Measurements from ENCODE around the gene YWHAH.

Gene YWHAH

GRCh38 chr22:31923747-31924146 is 20.6 kb upstream of the YWHAH start:
- TF ChIP-seq ZNF560 (tag by site-specific recombination; IDR thresholded peaks at IDR 0.05; ENCODE audit: borderline replicate concordance) (no peak), ZNF623 (tag by site-specific recombination; IDR thresholded peaks at IDR 0.05) (no peak), MYNN (tag by site-specific recombination; IDR thresholded peaks at IDR 0.05; ENCODE audit: borderline replicate concordance) (no peak)
- CTCF ChIA-PET, result no interaction called here
- no peaks in the 10 kb centered on the region for H3K36me3 ChIP-seq (ENCODE audit: control insufficient read depth in 2 of 2, insufficient read depth in 1 of 2, low read length in 2 of 2)
- H3K4me1 ChIP-seq (ENCODE audit: control insufficient read depth, insufficient read depth, low read length), result no peaks in the 10 kb centered on the region
- no peaks in the 10 kb centered on the region for H3K9me3 ChIP-seq (ENCODE audit: control insufficient read depth, insufficient read depth, low read depth, low read length)
- POLR2A ChIA-PET, result no interaction called here
- H3K27ac ChIP-seq (ENCODE audit: extremely low read depth, low read depth, low read length), result no peak overlapping the region
- H3K4me3 ChIP-seq (ENCODE audit: low read depth, low read length), result no peak overlapping the region

GRCh38 chr22:31925056-31925455 is 19.3 kb upstream of the YWHAH start:
- Histone ChIP-seq H3K4me3 (ENCODE audit: low read depth, low read length) (no peak overlapping the region), H3K4me1 (ENCODE audit: control insufficient read depth, insufficient read depth, low read length) (no peaks in the 10 kb centered on the region), H3K27ac (ENCODE audit: extremely low read depth, low read depth, low read length) (no peak overlapping the region), H3K36me3 (ENCODE audit: control insufficient read depth in 2 of 2, insufficient read depth in 1 of 2, low read length in 2 of 2) (no peaks in the 10 kb centered on the region), H3K9me3 (ENCODE audit: control insufficient read depth, insufficient read depth, low read depth, low read length) (no peaks in the 10 kb centered on the region)
- TF ChIP-seq ZNF366 (tag by site-specific recombination; conservative IDR thresholded peaks at IDR 0.05) (peak; percentile 94), ZNF701 (tag by site-specific recombination; IDR thresholded peaks at IDR 0.05) (no peak), ZBTB17 (tag by site-specific recombination; IDR thresholded peaks at IDR 0.05) (peak; percentile 65)
- ChIA-PET POLR2A (no interaction called here), CTCF (no interaction called here)

GRCh38 chr22:31926024-31926423 is 18.3 kb upstream of the YWHAH start:
- Histone ChIP-seq H3K9me3 (ENCODE audit: control insufficient read depth, insufficient read depth, low read depth, low read length) (no peaks in the 10 kb centered on the region), H3K36me3 (ENCODE audit: control insufficient read depth in 2 of 2, insufficient read depth in 1 of 2, low read length in 2 of 2) (no peaks in the 10 kb centered on the region), H3K4me1 (ENCODE audit: control insufficient read depth, insufficient read depth, low read length) (no peaks in the 10 kb centered on the region), H3K27ac (ENCODE audit: extremely low read depth, low read depth, low read length) (no peak overlapping the region), H3K4me3 (ENCODE audit: low read depth, low read length) (no peak overlapping the region)
- CTCF ChIA-PET, result no interaction called here
- TF ChIP-seq OVOL3 (tag by site-specific recombination; IDR thresholded peaks at IDR 0.05), result no peak
- TF ChIP-seq ZNF416 (tag by site-specific recombination; IDR thresholded peaks at IDR 0.05), result no peak
- TF ChIP-seq GLI4 (tag by site-specific recombination; IDR thresholded peaks at IDR 0.05), result no peak
- no peak for TF ChIP-seq ZNF621 (tag by site-specific recombination; IDR thresholded peaks at IDR 0.05)
- TF ChIP-seq, protein P1, sequence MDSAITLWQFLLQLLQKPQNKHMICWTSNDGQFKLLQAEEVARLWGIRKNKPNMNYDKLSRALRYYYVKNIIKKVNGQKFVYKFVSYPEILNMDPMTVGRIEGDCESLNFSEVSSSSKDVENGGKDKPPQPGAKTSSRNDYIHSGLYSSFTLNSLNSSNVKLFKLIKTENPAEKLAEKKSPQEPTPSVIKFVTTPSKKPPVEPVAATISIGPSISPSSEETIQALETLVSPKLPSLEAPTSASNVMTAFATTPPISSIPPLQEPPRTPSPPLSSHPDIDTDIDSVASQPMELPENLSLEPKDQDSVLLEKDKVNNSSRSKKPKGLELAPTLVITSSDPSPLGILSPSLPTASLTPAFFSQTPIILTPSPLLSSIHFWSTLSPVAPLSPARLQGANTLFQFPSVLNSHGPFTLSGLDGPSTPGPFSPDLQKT (IDR thresholded peaks at IDR 0.05; ENCODE audit: borderline replicate concordance, low read depth, low read length), result no peak
- TF ChIP-seq MZF1 (tag by site-specific recombination; IDR thresholded peaks at IDR 0.05; ENCODE audit: borderline replicate concordance), result no peak
- TF ChIP-seq GFI1B (tag by site-specific recombination; IDR thresholded peaks at IDR 0.05), result no peak
- TF ChIP-seq, protein P2, sequence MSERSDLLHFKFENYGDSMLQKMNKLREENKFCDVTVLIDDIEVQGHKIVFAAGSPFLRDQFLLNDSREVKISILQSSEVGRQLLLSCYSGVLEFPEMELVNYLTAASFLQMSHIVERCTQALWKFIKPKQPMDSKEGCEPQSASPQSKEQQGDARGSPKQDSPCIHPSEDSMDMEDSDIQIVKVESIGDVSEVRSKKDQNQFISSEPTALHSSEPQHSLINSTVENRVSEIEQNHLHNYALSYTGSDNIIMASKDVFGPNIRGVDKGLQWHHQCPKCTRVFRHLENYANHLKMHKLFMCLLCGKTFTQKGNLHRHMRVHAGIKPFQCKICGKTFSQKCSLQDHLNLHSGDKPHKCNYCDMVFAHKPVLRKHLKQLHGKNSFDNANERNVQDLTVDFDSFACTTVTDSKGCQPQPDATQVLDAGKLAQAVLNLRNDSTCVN (tag by site-specific recombination; optimal IDR thresholded peaks at IDR 0.05), result no peak
- no peak for TF ChIP-seq TSHZ1 (tag by site-specific recombination; IDR thresholded peaks at IDR 0.05; ENCODE audit: borderline replicate concordance)
- no peak for TF ChIP-seq ZNF704 (tag by site-specific recombination; IDR thresholded peaks at IDR 0.05)
- no peak for TF ChIP-seq KLF8 (tag by site-specific recombination; IDR thresholded peaks at IDR 0.05)
- TF ChIP-seq ZNF658 (tag by site-specific recombination; IDR thresholded peaks at IDR 0.05), result no peak
- no peak for TF ChIP-seq ZNF623 (tag by site-specific recombination; IDR thresholded peaks at IDR 0.05)
- TF ChIP-seq ZNF311 (tag by site-specific recombination; IDR thresholded peaks at IDR 0.05; ENCODE audit: borderline replicate concordance), result no peak
- no peak for TF ChIP-seq ZNF324 (tag by site-specific recombination; IDR thresholded peaks at IDR 0.05)
- no peak for TF ChIP-seq ZNF18 (tag by site-specific recombination; IDR thresholded peaks at IDR 0.05)
- no peak for TF ChIP-seq ZNF138 (tag by site-specific recombination; IDR thresholded peaks at IDR 0.05; ENCODE audit: borderline replicate concordance)
- no peak for TF ChIP-seq KLF1 (tag by site-specific recombination; IDR thresholded peaks at IDR 0.05)
- no peak for TF ChIP-seq ZNF175 (tag by site-specific recombination; IDR thresholded peaks at IDR 0.05)
- TF ChIP-seq GLI2 (tag by site-specific recombination; IDR thresholded peaks at IDR 0.05; ENCODE audit: borderline replicate concordance, low read depth), result no peak
- POLR2A ChIA-PET, result interaction anchor here (1.4 kb wide), 1 partner anchor 17 kb away, joined by 5 read pairs; no protein-coding TSS in a partner anchor

Measured in HEK293 (cell line).